B cell (primary cell): Measurements from ENCODE around the gene TBC1D22A. TPM values are rescaled to one million over a fixed set of nuclear protein-coding genes. Genes with fewer than 3 reads are reported as not detected.

Source experiments
- ATAC-seq: fragments of 200-7000 bp; cut with Tn5 transposase; one replicate; pipeline ENCODE4 v1.10.0; 2021; ENCODE audit warnings: low read depth, mild to moderate bottlenecking, moderate number of reproducible peaks, moderate library complexity
- CTCF ChIA-PET: fragments of 350-600 bp; sonication (Branson Sonifier 250); formaldehyde crosslinking; loops from one replicate; lab custom pipeline; 2021; ENCODE audit warnings: antibody characterized with exemption, inconsistent platforms; lab: Charles Lee
- POLR2A ChIA-PET: fragments of 350-600 bp; sonication (Branson Sonifier 250); formaldehyde crosslinking; loops from one replicate; lab custom pipeline; 2021; ENCODE audit warnings: antibody characterized with exemption; lab: Charles Lee
- DNase-seq: peaks from one replicate; pipeline ENCODE4 v3.0.0; 2013
- H2AFZ ChIP-seq: 2 replicates; pipeline ENCODE4 v1.6.1; 2012; ENCODE audit warnings: mild to moderate bottlenecking, low read depth, low read length; ENCODE audit not compliant: insufficient read depth, poor library complexity, severe bottlenecking
- H3K27ac ChIP-seq, 2 donors: 1 replicate in 1 of 2; 2 replicates in 1 of 2; pipeline ENCODE4 v1.5.1; 2012 to 2013; ENCODE audit warnings: low read length in 2 of 2, mild to moderate bottlenecking in 2 of 2, moderate library complexity in 1 of 2
- H3K27me3 ChIP-seq, 4 experiments: fragments of 200-600 bp in 1 of 4; sonication (generic) in 1 of 4; replicated peaks in 1 of 4; 1 replicate in 2 of 4; 2 replicates in 2 of 4; pipeline versions ENCODE4 v1.6.1 to v1.7.0; 2013 to 2016; ENCODE audit warnings: low read length in 3 of 4, mild to moderate bottlenecking in 2 of 4, mixed read lengths in 1 of 4, moderate library complexity in 1 of 4; ENCODE audit not compliant: insufficient read depth in 4 of 4, control insufficient read depth in 3 of 4; ENCODE audit errors: control extremely low read depth in 1 of 4
- H3K36me3 ChIP-seq, 2 experiments: replicated peaks in 1 of 2; 1 replicate in 1 of 2; 2 replicates in 1 of 2; pipeline versions ENCODE4 v1.6.1 to v1.7.1; 2013; ENCODE audit warnings: low read length in 1 of 2; ENCODE audit not compliant: insufficient read depth in 2 of 2, control insufficient read depth in 1 of 2; ENCODE audit errors: control extremely low read depth in 1 of 2, extremely low read depth in 1 of 2
- H3K4me1 ChIP-seq, 2 donors: fragments of 200-600 bp in 1 of 2; sonication (generic) in 1 of 2; 1 replicate in 1 of 2; 2 replicates in 1 of 2; pipeline versions ENCODE4 v1.5.1 to v1.6.1; 2013 to 2017; ENCODE audit warnings: low read length in 2 of 2; ENCODE audit not compliant: control insufficient read depth in 2 of 2, insufficient read depth in 2 of 2
- H3K4me2 ChIP-seq: replicated peaks from 2 replicates; pipeline ENCODE3; 2012; ENCODE audit warnings: mild to moderate bottlenecking, low read depth, low read length; ENCODE audit not compliant: poor library complexity, severe bottlenecking
- H3K4me3 ChIP-seq, 5 experiments: fragments of 200-600 bp in 1 of 5; sonication (generic) in 1 of 5; 1 replicate in 3 of 5; 2 replicates in 2 of 5; pipeline versions ENCODE4 v1.5.1 to v1.7.0; 2011 to 2016; ENCODE audit warnings: low read length in 4 of 5, mild to moderate bottlenecking in 4 of 5, low read depth in 2 of 5, control low read depth in 1 of 5, moderate library complexity in 1 of 5; ENCODE audit not compliant: insufficient read depth in 1 of 5; ENCODE audit errors: control extremely low read depth in 1 of 5, extremely low read depth in 1 of 5
- H3K79me2 ChIP-seq: fragments of 200-600 bp; sonication (generic); one replicate; pipeline ENCODE4 v1.6.0; 2016; ENCODE audit warnings: low read length; ENCODE audit not compliant: control insufficient read depth, insufficient read depth
- H3K9ac ChIP-seq: fragments of 200-600 bp; sonication (generic); 2 replicates; pipeline ENCODE4 v1.6.1; 2017; ENCODE audit warnings: mild to moderate bottlenecking, low read length, moderate library complexity
- H3K9me3 ChIP-seq, 3 donors: one replicate each; pipeline versions ENCODE4 v1.6.1 to v1.7.1; 2013; ENCODE audit warnings: low read length in 2 of 3; ENCODE audit not compliant: control insufficient read depth in 2 of 3, insufficient read depth in 1 of 3; ENCODE audit errors: control extremely low read depth in 1 of 3
- H4K20me1 ChIP-seq: 2 replicates; pipeline ENCODE4 v1.6.0; 2012; ENCODE audit warnings: mild to moderate bottlenecking, low read length; ENCODE audit not compliant: insufficient read depth, control insufficient read depth, poor library complexity, severe bottlenecking
- H3K27ac Mint-ChIP-seq: one replicate; pipeline ENCODE4 v1.8.0; 2021; ENCODE audit warnings: mixed read lengths
- H3K27me3 Mint-ChIP-seq: one replicate; pipeline ENCODE4 v1.8.0; 2021; ENCODE audit warnings: mixed read lengths
- H3K4me1 Mint-ChIP-seq: one replicate; pipeline ENCODE4 v1.8.0; 2021; ENCODE audit warnings: mixed read lengths
- H3K4me3 Mint-ChIP-seq: one replicate; pipeline ENCODE4 v1.8.0; 2021; ENCODE audit warnings: mixed read lengths
- H3K9me3 Mint-ChIP-seq: one replicate; pipeline ENCODE4 v1.8.0; 2022; ENCODE audit warnings: mixed read lengths; ENCODE audit not compliant: insufficient read depth
- EZH2 ChIP-seq: IDR thresholded peaks from 2 replicates; pipeline ENCODE4 v1.6.1; 2012; ENCODE audit warnings: borderline replicate concordance, low read depth, mild to moderate bottlenecking, moderate library complexity, low read length; ENCODE audit not compliant: insufficient read depth, poor library complexity, severe bottlenecking
- WGBS: methylation state at CpG from one replicate; pipeline ENCODE4 v1.1.5; 2013; ENCODE audit warnings: missing lambda C conversion rate; ENCODE audit not compliant: insufficient coverage; 5-methylcytosine and 5-hydroxymethylcytosine counted together
- intact Hi-C: fragments of 100-400 bp; cut with micrococcal nuclease; formaldehyde crosslinking; loops from one replicate; pipeline ENCODE4 v1.10.0; 2022
- polyA plus RNA-seq: library from polyadenylated mRNA; depleted of rRNA; stranded (reverse); fragments of >200 nt; gene quantifications from 2 replicates; pipeline ENCODE4 v1.2.3, GENCODE V29; 2012
- total RNA-seq, 2 donors: library from RNA; stranded (reverse); fragments of 120-200 nt in 1 of 2; gene quantifications; 1 replicate in 1 of 2; 2 replicates in 1 of 2; pipeline versions ENCODE4 v1.2.3 to v1.2.4, GENCODE V29; 2013 to 2022
- TF ChIP-seq, protein P1 (sequence below): fragments of 200-600 bp; IDR thresholded peaks from one replicate; pipeline ENCODE4 v1.8.0; 2022; ENCODE audit warnings: antibody characterized with exemption, mild to moderate bottlenecking

Gene TBC1D22A
- total and polyA plus RNA-seq, 2 donors (not counting 1 experiment from before 2014, with no cell fraction given): 73.8 to 128 TPM

DNA sequence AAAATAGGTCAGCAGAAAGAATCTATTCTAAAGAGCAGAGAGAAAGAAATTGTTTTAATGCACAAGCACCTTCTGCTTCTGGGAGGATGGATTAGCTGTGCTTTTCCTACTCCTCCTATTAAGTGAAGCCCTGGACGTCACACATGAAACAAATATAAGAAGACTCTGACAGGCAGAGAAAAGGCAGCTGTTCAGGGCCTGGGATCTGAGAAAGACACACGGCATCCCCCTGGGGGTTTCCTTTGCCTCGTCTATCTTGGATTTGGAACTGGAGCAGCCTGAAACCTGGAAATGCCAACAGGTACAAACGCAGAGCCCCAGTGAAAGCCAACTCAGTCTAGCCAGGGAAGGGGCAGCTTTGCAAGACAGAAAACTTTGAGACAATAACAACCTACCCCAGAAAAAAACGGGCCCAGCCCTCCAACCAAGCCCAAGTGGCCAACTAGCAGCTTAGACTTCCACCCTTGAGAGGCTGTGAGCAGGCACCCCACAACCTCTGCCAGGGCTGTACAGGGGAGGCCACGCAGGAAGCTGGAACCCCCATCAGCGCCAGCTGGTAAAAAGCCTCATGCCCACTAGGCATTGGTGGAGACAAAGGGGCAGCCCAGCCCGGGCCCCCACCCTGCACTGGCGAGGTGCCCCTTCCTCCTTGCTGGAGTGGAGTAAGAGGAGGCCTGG lies 31.7 kb upstream of the TBC1D22A start:
- Mint-ChIP-seq H3K9me3 (no peaks in the 10 kb centered on the region), H3K4me3 (no peak overlapping the region), H3K27me3 (no peaks in the 10 kb centered on the region), H3K4me1 (peaks cover 57% of the 10 kb centered on the region), H3K27ac (no peak overlapping the region)
- TF ChIP-seq, protein P1, sequence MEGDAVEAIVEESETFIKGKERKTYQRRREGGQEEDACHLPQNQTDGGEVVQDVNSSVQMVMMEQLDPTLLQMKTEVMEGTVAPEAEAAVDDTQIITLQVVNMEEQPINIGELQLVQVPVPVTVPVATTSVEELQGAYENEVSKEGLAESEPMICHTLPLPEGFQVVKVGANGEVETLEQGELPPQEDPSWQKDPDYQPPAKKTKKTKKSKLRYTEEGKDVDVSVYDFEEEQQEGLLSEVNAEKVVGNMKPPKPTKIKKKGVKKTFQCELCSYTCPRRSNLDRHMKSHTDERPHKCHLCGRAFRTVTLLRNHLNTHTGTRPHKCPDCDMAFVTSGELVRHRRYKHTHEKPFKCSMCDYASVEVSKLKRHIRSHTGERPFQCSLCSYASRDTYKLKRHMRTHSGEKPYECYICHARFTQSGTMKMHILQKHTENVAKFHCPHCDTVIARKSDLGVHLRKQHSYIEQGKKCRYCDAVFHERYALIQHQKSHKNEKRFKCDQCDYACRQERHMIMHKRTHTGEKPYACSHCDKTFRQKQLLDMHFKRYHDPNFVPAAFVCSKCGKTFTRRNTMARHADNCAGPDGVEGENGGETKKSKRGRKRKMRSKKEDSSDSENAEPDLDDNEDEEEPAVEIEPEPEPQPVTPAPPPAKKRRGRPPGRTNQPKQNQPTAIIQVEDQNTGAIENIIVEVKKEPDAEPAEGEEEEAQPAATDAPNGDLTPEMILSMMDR: no peak
- no peak for TF ChIP-seq EZH2
- Histone ChIP-seq H3K9me3 (no peaks in the 10 kb centered on the region), H3K79me2 (peaks cover 82% of the 10 kb centered on the region), H4K20me1 (peaks cover 93% of the 10 kb centered on the region), H3K36me3 (peaks cover 0 to 27% of the 10 kb centered on the region in 2 experiments), H3K4me1 (peaks cover 28 to 37% of the 10 kb centered on the region in 2 donors), H3K27ac (no peak overlapping the region), H3K4me2 (no peak overlapping the region), H3K9ac (no peak overlapping the region), H3K4me3 (no peak overlapping the region), H2AFZ (no peak overlapping the region), H3K27me3 (no peaks in the 10 kb centered on the region)
- ChIA-PET CTCF (interaction anchor here (0.9 to 1.8 kb wide), 2 partner anchors 72 to 167 kb away, joined by 3 to 6 read pairs; no protein-coding TSS in a partner anchor), POLR2A (no interaction called here)
- DNase-seq (no peak), ATAC-seq (no peak)
- intact Hi-C loops: no loop called here
- WGBS: 83% methylated on average over 9 of the region's 9 CpGs

DNA sequence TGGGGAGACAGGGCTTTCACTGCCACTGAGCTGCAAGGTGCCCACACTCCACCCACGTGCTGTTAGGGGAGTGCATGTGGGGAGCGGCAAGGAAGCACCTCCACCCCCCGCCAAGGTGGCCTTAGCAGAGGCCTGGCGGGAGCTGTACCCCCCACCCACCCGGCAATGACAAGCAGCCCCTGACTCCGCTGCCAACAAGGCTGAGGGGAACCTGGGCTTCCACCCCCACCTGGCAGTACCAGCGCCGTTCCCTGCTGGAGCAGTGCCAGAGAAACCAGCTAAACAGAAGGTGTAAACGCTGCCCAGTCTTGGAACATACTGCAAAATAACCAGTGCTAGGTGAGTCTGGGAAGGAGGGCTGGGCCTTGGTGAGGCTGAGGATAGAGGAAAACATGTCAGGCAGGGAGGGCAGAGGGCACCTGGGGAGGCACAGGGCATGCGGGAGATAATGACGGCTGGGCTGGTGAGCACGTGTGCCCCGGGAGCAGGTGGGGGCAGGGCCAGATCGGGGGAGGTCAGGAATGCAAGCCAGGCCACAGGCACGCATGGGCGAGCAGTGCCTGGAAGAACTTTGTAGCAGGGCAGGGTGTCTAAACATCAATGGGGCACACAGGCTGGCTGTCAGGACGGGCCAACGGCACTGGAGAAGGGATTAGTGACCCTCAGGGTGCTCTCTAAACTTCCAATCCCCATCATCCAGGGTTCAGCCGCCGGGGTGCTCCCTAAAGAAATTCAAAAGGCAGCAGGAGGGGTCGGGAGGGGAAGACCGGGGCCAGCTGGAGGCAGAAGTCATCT lies 31.0 kb upstream of the TBC1D22A start:
- 94% methylated on average over 16 of the region's 22 CpGs for WGBS
- H3K4me3 Mint-ChIP-seq: no peak overlapping the region

More for the DNA sequence above, 31.0 kb upstream of the TBC1D22A start:
- intact Hi-C loops: no loop called here
- ChIA-PET CTCF (interaction anchor here (1.8 kb wide), 1 partner anchor 168 kb away, joined by 6 read pairs; no protein-coding TSS in a partner anchor), POLR2A (no interaction called here)
- DNase-seq (no peak), ATAC-seq (no peak)
- no peak overlapping the region for H2AFZ ChIP-seq
- H3K27ac ChIP-seq: no peak overlapping the region
- H3K27me3 ChIP-seq: no peaks in the 10 kb centered on the region
- no peaks in the 10 kb centered on the region for H3K9me3 ChIP-seq
- peaks cover 93% of the 10 kb centered on the region for H4K20me1 ChIP-seq
- Mint-ChIP-seq H3K27ac (no peak overlapping the region), H3K9me3 (no peaks in the 10 kb centered on the region), H3K4me1 (peaks cover 56% of the 10 kb centered on the region), H3K27me3 (no peaks in the 10 kb centered on the region)
- H3K9ac ChIP-seq: no peak overlapping the region
- peaks cover 0 to 27% of the 10 kb centered on the region in 2 experiments for H3K36me3 ChIP-seq
- peaks cover 35 to 41% of the 10 kb centered on the region in 2 donors for H3K4me1 ChIP-seq
- no peak overlapping the region for H3K4me3 ChIP-seq
- H3K79me2 ChIP-seq: peaks cover 82% of the 10 kb centered on the region
- TF ChIP-seq, protein P1: no peak
- TF ChIP-seq EZH2: no peak
- H3K4me2 ChIP-seq: no peak overlapping the region
